Activated CD4-positive, alpha-beta memory T cell treated with anti-CD3 and anti-CD28 coated beads for 36 hours (primary cell): ENCODE measurements around the gene CABYR. TPM values are rescaled to one million over a fixed set of nuclear protein-coding genes. Genes with fewer than 3 reads are reported as not detected.

Experiments
- CTCF ChIA-PET: fragments of 350-600 bp; sonication (Branson Sonifier 250); formaldehyde crosslinking; loops from one replicate; lab custom pipeline; 2021; ENCODE audit warnings: antibody characterized with exemption, inconsistent platforms; lab: Charles Lee
- POLR2A ChIA-PET: fragments of 350-600 bp; sonication (Branson Sonifier 250); formaldehyde crosslinking; loops from one replicate; lab custom pipeline; 2021; ENCODE audit warnings: antibody characterized with exemption; lab: Charles Lee
- DNase-seq: peaks from one replicate; pipeline ENCODE4 v3.0.0-alpha.2; 2020
- H3K27ac Mint-ChIP-seq: one replicate; pipeline ENCODE4 v1.8.0; 2021; ENCODE audit warnings: mixed read lengths
- H3K27me3 Mint-ChIP-seq: one replicate; pipeline ENCODE4 v1.8.0; 2021; ENCODE audit warnings: mixed read lengths
- H3K36me3 Mint-ChIP-seq: one replicate; pipeline ENCODE4 v1.8.0; 2021; ENCODE audit warnings: mixed read lengths
- H3K4me1 Mint-ChIP-seq: one replicate; pipeline ENCODE4 v1.8.0; 2021; ENCODE audit warnings: low read depth, mixed read lengths
- H3K4me3 Mint-ChIP-seq: one replicate; pipeline ENCODE4 v1.8.0; 2021; ENCODE audit warnings: mild to moderate bottlenecking, mixed read lengths
- H3K9me3 Mint-ChIP-seq: one replicate; pipeline ENCODE4 v1.8.0; 2021; ENCODE audit warnings: mixed read lengths
- intact Hi-C: fragments of 100-400 bp; cut with micrococcal nuclease; formaldehyde crosslinking; loops from one replicate; pipeline ENCODE4 v1.15.1; 2023
- total RNA-seq, 2 experiments: library from RNA; stranded (reverse); gene quantifications; one replicate each; pipeline ENCODE4 v1.2.3, GENCODE V29; 2021

CABYR gene
- total RNA-seq, 2 experiments from 2014 or later: 1.00 to 1.4 TPM

GRCh38 chr18:24195296-24196053 lies 56.6 kb downstream of the CABYR start:
- ChIA-PET POLR2A (no interaction called here), CTCF (no interaction called here)
- Mint-ChIP-seq H3K4me3 (no peak overlapping the region), H3K4me1 (no peaks in the 10 kb centered on the region), H3K27ac (no peak overlapping the region), H3K27me3 (peaks cover 1% of the 10 kb centered on the region), H3K9me3 (no peaks in the 10 kb centered on the region), H3K36me3 (no peaks in the 10 kb centered on the region)
- intact Hi-C loops: no loop called here
- DNase-seq: no peak

- Mint-ChIP-seq H3K9me3 (no peaks in the 10 kb centered on the region), H3K4me3 (no peak overlapping the region), H3K27me3 (peaks cover 1% of the 10 kb centered on the region), H3K36me3 (no peaks in the 10 kb centered on the region), H3K4me1 (no peaks in the 10 kb centered on the region), H3K27ac (no peak overlapping the region)
- intact Hi-C loops: no loop called here
- DNase-seq: no peak
- POLR2A ChIA-PET: no interaction called here
- CTCF ChIA-PET: no interaction called here
Observed at GRCh38 chr18:24196764-24197163, 57.9 kb downstream of the CABYR start.

- ChIA-PET POLR2A (no interaction called here), CTCF (no interaction called here)
- DNase-seq: no peak
- Mint-ChIP-seq H3K27me3 (peaks cover 1% of the 10 kb centered on the region), H3K4me1 (no peaks in the 10 kb centered on the region), H3K36me3 (no peaks in the 10 kb centered on the region), H3K27ac (no peak overlapping the region), H3K9me3 (no peaks in the 10 kb centered on the region), H3K4me3 (no peak overlapping the region)
- intact Hi-C loops: no loop called here
Observed at GRCh38 chr18:24197412-24197811, 58.5 kb downstream of the CABYR start.

- Mint-ChIP-seq H3K36me3 (no peaks in the 10 kb centered on the region), H3K9me3 (no peaks in the 10 kb centered on the region), H3K27ac (no peak overlapping the region), H3K4me3 (no peak overlapping the region), H3K4me1 (no peaks in the 10 kb centered on the region), H3K27me3 (no peaks in the 10 kb centered on the region)
- DNase-seq: no peak
- intact Hi-C loops: no loop called here
- CTCF ChIA-PET: interaction anchor here (1.4 kb wide), 1 partner anchor 8 kb away, joined by 3 read pairs; no protein-coding TSS in a partner anchor
- POLR2A ChIA-PET: no interaction called here
Observed at GRCh38 chr18:24198461-24198860, 59.6 kb downstream of the CABYR start.

GRCh38 chr18:24199372-24199962 lies 60.6 kb downstream of the CABYR start:
- ChIA-PET CTCF (interaction anchor here (1.4 kb wide), 1 partner anchor 9 kb away, joined by 3 read pairs; no protein-coding TSS in a partner anchor), POLR2A (no interaction called here)
- Mint-ChIP-seq H3K9me3 (no peaks in the 10 kb centered on the region), H3K4me1 (no peaks in the 10 kb centered on the region), H3K27ac (no peak overlapping the region), H3K27me3 (no peaks in the 10 kb centered on the region), H3K4me3 (no peak overlapping the region), H3K36me3 (no peaks in the 10 kb centered on the region)
- DNase-seq: no peak
- intact Hi-C loops: no loop called here

GRCh38 chr18:24200494-24201290 lies 61.8 kb downstream of the CABYR start:
- Mint-ChIP-seq H3K27ac (no peak overlapping the region), H3K4me3 (no peak overlapping the region), H3K9me3 (no peaks in the 10 kb centered on the region), H3K4me1 (no peaks in the 10 kb centered on the region), H3K36me3 (no peaks in the 10 kb centered on the region), H3K27me3 (no peaks in the 10 kb centered on the region)
- no peak for DNase-seq
- ChIA-PET POLR2A (no interaction called here), CTCF (interaction anchor here (1.0 kb wide), 1 partner anchor 288 kb away, joined by 3 read pairs; no protein-coding TSS in a partner anchor)
- intact Hi-C loops: no loop called here

- DNase-seq: no peak
- Mint-ChIP-seq H3K4me3 (no peak overlapping the region), H3K4me1 (no peaks in the 10 kb centered on the region), H3K27me3 (peaks cover 4% of the 10 kb centered on the region), H3K36me3 (no peaks in the 10 kb centered on the region), H3K27ac (no peak overlapping the region), H3K9me3 (no peaks in the 10 kb centered on the region)
- intact Hi-C loops: no loop called here
- ChIA-PET POLR2A (no interaction called here), CTCF (interaction anchor here (0.8 to 1.0 kb wide), 2 partner anchors 25 kb away, joined by 3 read pairs; no protein-coding TSS in a partner anchor)
Observed at GRCh38 chr18:24201699-24202687, 63.1 kb downstream of the CABYR start.

GRCh38 chr18:24204904-24205303 lies 66.0 kb downstream of the CABYR start:
- no peaks in the 10 kb centered on the region for H3K36me3 Mint-ChIP-seq
- POLR2A ChIA-PET: no interaction called here
- peaks cover 5% of the 10 kb centered on the region for H3K4me1 Mint-ChIP-seq
- H3K27me3 Mint-ChIP-seq: peaks cover 8% of the 10 kb centered on the region
- DNase-seq: no peak
- no peaks in the 10 kb centered on the region for H3K9me3 Mint-ChIP-seq
- H3K4me3 Mint-ChIP-seq: no peak overlapping the region
- intact Hi-C loops: no loop called here
- H3K27ac Mint-ChIP-seq: no peak overlapping the region
- CTCF ChIA-PET: no interaction called here

GRCh38 chr18:24208270-24209035 lies 69.6 kb downstream of the CABYR start:
- Mint-ChIP-seq H3K27ac (no peak overlapping the region), H3K36me3 (no peaks in the 10 kb centered on the region), H3K4me1 (peaks cover 5% of the 10 kb centered on the region), H3K4me3 (no peak overlapping the region), H3K9me3 (no peaks in the 10 kb centered on the region), H3K27me3 (peaks cover 8% of the 10 kb centered on the region)
- no peak for DNase-seq
- POLR2A ChIA-PET: no interaction called here
- CTCF ChIA-PET: interaction anchor here (1.4 kb wide), 1 partner anchor 32 kb away, joined by 4 read pairs; no protein-coding TSS in a partner anchor
- intact Hi-C loops: no loop called here

- H3K9me3 Mint-ChIP-seq: no peaks in the 10 kb centered on the region
Observed at GRCh38 chr18:24209558-24209957, 70.7 kb downstream of the CABYR start.

More at GRCh38 chr18:24209558-24209957, 70.7 kb downstream of the CABYR start:
- intact Hi-C loops: no loop called here
- CTCF ChIA-PET: no interaction called here
- DNase-seq: no peak
- Mint-ChIP-seq H3K27me3 (peaks cover 8% of the 10 kb centered on the region), H3K36me3 (no peaks in the 10 kb centered on the region), H3K27ac (no peak overlapping the region), H3K4me3 (no peak overlapping the region), H3K4me1 (peaks cover 5% of the 10 kb centered on the region)
- POLR2A ChIA-PET: no interaction called here
